HG03045 (cell line): ENCODE measurements around the gene HOXB7.

Experiments used
- ATAC-seq: cut with Tn5 transposase; IDR thresholded peaks from one replicate; pipeline ENCODE4 v1.9.1; 2021; ENCODE audit warnings: mild to moderate bottlenecking, moderate library complexity; ENCODE audit not compliant: unreplicated experiment

Gene HOXB7

GRCh38 chr17:48611681-48612455 lies 1.1 kb upstream of the HOXB7 start:
- no peak for ATAC-seq

DNA sequence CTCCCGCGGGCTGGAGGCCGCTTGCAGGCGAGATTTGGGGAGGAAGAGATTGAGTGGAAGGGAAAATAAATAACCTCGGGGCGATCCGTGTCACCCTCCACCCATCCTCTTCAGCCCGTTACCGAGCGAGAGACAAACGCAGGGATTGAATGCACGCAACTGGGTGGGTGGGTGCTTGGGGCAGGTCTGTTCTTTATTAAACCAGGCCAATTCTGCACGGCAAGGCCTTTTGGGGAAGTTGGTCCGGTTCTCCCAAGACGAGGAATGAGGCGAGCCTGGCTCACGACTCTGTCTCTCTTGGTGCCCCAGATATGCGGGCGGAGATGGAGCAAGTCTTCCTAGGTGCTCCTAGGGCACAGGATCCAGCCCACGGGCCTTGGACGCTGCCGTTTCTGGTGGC lies 396 bp upstream of the HOXB7 start:
- no peak for ATAC-seq

- ATAC-seq, result no peak
Observed at GRCh38 chr17:48609759-48610281, 997 bp downstream of the HOXB7 start.

DNA sequence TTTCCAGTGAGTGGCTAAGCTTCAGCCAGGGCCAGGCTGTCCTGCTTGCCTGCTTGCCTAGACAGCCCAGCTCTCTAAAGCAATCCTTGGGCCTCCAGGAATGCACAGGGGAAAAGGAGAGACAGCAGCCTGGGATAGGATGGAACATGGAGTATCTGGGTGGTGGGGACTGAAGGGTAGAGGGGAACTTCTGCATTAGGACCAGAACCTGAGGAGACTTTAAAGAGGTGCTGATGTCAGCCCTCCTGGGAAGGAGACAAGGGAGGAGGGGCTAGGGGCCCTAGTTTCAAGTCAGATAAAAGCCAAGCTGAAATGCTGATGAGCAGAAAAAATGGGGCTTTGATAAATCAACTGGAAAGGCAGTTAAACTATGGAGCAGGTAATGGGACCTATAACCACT lies 1.8 kb downstream of the HOXB7 start:
- no peak for ATAC-seq

DNA sequence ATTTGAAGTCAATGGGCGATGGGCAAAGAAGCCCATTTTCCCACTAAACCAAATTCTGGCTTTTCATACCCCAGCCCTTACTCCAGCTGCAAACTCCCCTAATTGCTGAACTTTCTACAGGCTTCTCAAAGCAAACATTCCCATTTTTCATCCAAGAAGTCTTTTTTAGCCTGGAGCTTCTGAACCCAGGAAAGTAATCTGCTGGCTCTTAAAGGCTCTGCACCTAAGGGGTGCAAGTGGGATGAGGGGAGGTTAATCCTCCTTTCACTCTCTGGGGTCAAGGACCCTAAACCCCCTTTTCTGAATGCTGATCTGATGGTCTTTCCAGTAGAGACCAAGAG lies 2.4 kb downstream of the HOXB7 start:
- ATAC-seq, result no peak

GRCh38 chr17:48606892-48607614 lies 3.8 kb downstream of the HOXB7 start:
- ATAC-seq, result no peak

DNA sequence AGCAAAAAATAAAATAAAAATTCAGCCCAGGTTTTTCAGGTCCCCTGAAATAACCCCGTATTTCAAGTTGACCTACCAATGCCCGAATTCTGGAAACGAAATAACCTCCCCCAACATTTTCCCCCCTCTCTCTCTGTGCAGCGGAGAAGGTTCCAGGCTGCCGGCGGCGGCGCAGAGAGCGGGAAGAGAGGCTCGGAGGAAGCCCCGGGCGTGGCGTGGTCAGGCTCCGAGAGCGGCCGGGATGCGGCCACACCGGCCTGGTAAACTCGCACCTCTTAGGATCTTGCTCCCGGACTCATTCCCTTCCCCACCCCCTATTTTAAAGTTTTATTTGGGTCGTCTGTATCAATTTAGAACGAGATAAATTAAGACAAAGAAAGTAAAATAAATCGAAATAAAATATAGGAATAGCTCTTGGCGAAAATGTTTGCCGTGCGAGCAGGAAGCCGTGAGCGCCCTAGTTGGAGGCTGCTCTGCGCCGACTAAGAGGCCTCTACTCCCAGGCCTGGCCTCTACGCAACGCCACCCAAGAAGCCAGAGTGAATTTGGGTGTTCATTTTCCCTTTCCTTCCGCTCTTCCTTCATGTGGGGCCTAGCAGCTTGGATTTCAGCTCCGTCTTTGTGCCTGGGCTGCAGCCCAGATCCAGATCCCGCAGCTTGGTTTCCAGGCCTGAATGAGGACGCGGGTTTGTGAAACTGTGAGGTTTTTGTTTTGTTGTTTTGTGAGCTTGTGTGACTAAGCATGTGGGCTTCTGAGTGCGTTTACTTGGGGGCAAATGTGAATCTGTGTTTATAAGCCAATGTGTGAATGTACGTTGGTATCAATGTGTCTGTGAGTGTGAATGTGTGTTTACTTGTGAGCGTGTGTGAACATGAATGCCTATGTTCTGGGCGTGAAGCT lies 4.6 kb downstream of the HOXB7 start:
- ATAC-seq, result no peak

DNA sequence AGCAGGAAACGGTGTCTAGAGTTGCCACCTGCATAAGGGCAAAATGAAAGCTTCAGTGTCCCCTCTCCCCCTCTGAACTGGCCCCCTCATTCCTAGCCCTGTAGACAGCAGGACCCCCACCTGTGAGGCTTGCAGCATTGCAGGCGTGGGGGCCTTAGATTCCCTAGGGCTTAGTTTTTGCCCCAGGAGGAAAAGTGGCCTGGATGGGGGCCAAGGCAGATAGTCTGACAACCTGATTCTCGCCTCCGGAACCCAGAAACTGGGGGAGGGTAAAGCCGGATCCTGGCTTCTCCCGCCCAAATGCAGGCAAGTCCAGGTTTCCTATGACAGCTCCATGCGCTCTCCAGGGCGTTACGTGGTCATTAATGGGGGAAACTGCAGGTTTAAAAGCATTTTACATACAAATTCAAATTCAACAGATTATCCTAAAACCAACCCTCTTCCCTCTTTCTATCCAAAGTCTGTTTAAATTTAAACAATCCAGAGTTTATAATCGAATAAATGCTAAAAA lies 5.4 kb downstream of the HOXB7 start:
- ATAC-seq, result no peak

DNA sequence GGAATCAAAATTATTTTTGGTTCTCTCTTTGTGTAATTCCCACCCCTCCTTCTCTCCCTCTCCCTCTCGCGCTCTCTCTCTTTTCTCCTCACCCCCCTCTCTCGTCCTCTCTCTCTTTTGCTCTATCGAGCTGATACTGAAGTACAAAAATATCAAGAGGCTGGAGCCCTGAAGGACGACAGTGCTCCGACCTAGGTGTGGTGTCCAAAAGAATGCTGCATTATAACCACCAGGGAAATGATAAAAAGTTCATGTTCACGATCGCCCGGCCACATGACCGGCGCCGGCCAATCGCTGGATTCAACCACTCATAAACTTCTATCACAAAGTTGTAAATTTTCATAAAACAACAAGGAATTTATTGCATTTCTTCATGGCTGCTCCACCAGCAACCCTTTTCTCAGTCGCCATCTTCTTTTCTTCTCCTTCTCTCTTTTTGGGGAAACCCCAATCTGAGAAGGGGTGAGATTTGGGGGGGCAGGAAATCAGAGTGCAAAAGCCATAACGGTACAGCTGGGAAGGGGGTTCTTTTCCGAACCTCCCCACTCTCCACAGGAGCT lies 6.0 kb downstream of the HOXB7 start, which contains the start of gene HOXB6:
TSS of gene HOXB6 (minus strand) at position 217 of the 560 bp plus-strand sequence. CDS start 6,836 bp downstream, outside the sequence.
- no peak for ATAC-seq

GRCh38 chr17:48603959-48604769 lies 6.7 kb downstream of the HOXB7 start:
- ATAC-seq, result no peak

GRCh38 chr17:48601539-48602425 lies 9.0 kb downstream of the HOXB7 start:
- no peak for ATAC-seq

- no peak for ATAC-seq
Observed at GRCh38 chr17:48601207-48601538, 9.6 kb downstream of the HOXB7 start.

- ATAC-seq, result no peak
Observed at GRCh38 chr17:48600244-48601098, 10.3 kb downstream of the HOXB7 start.

DNA sequence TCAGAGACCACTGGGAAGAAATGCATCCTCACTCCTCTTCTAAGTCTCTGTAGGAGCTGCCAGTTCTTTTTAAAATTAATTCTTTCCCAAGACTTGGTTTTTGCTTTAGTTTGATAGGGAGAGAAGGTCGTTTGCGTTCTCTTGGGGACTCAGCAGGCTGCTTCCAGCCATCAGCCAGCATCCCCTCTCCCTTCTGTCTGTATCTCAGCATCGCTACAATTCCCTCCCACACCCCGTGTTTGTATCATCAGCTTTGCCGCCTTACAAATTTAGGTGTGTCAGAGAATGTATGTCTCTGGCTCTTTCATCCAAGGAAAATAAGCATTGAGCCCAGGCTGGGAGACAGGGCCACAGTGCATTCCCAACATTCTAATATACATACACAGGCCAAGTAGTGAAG lies 11.5 kb downstream of the HOXB7 start:
- no peak for ATAC-seq

DNA sequence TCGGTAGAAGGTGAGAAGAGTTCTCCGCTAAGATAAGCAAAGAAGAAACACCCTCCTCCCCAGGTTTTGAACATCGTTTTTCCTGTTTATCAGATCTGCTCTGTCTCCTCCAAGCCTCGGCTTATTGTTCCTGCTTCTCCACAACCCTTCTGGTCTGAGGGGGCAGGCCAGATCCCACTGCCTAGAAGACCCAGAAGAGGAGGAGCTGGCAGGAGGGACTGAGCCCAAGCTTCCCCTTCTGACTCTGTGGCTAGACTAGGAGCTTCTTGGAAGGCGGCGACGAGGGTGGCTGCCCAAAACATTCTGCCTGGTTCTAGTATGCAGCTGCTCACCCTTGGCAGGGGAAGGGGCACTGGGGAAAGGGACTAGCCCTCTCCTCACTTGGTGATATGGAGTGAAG lies 12.1 kb downstream of the HOXB7 start:
- ATAC-seq, result no peak

- no peak for ATAC-seq
Observed at GRCh38 chr17:48597778-48598631, 12.8 kb downstream of the HOXB7 start.

DNA sequence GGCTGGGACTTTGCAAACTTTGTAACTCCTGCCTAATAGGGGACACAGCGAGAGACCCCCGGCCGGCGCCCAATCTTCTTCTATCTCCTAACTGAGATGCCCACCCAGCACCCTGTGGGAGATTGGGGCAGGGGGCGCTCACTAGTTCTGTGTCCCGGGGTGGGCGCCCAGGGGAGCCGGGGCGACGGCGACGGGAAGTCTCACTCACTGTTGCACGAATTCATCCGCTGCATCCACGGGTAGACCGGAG lies 13.4 kb downstream of the HOXB7 start:
- ATAC-seq, result no peak
